ENCODE results near the gene HTRA1.

- TF ChIP-seq, protein P1, sequence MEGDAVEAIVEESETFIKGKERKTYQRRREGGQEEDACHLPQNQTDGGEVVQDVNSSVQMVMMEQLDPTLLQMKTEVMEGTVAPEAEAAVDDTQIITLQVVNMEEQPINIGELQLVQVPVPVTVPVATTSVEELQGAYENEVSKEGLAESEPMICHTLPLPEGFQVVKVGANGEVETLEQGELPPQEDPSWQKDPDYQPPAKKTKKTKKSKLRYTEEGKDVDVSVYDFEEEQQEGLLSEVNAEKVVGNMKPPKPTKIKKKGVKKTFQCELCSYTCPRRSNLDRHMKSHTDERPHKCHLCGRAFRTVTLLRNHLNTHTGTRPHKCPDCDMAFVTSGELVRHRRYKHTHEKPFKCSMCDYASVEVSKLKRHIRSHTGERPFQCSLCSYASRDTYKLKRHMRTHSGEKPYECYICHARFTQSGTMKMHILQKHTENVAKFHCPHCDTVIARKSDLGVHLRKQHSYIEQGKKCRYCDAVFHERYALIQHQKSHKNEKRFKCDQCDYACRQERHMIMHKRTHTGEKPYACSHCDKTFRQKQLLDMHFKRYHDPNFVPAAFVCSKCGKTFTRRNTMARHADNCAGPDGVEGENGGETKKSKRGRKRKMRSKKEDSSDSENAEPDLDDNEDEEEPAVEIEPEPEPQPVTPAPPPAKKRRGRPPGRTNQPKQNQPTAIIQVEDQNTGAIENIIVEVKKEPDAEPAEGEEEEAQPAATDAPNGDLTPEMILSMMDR (IDR thresholded peaks at IDR 0.05): no peak
- TF ChIP-seq POLR2A (IDR thresholded peaks at IDR 0.05) (no peak), EP300 (IDR thresholded peaks at IDR 0.05) (no peak), POLR2AphosphoS5 (IDR thresholded peaks at IDR 0.05) (no peak)
Measured at GRCh38 chr10:122419016-122419415, 42.3 kb upstream of the HTRA1 start.

Data from stomach (tissue), 4 donors.